Measurements from ENCODE around the gene PDE7B.
"Not testable (repeated sequence)": the region's sequence is repeated elsewhere in the genome, so short reads cannot be mapped to it uniquely, and the experiment has no call there.

Gene PDE7B

DNA sequence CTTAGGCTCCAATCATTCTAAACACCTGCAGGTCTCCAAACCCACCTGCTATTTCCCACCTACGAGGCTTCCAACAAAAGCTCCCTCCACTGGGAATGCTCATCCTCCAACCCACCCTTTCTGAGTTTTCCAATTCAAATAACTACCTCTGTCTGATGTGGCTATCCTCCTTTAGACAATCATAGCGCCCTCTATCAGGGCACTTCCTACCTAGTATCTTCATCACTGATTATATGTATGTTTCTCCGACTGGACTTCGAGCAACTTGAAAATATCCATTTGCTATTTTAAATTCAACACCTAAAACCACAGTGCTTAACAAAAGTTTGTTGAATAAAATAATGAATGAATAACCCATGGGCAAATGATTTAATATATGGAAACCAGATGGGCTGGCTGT, 357.3 kb downstream of the PDE7B start:
- Mint-ChIP-seq H3K27me3 (no peaks in the 10 kb centered on the region), H3K4me1 (no peaks in the 10 kb centered on the region), H3K4me3 (no peak overlapping the region), H3K36me3 (ENCODE audit: insufficient read depth) (no peaks in the 10 kb centered on the region), H3K9me3 (no peaks in the 10 kb centered on the region), H3K27ac (ENCODE audit: low read depth) (no peak overlapping the region)
- no peak for DNase-seq (ENCODE audit: low spot score in 2 of 2)
- ATAC-seq (replicated peaks; ENCODE audit: extremely low read depth, poor library complexity, severe bottlenecking) = no peak

DNA sequence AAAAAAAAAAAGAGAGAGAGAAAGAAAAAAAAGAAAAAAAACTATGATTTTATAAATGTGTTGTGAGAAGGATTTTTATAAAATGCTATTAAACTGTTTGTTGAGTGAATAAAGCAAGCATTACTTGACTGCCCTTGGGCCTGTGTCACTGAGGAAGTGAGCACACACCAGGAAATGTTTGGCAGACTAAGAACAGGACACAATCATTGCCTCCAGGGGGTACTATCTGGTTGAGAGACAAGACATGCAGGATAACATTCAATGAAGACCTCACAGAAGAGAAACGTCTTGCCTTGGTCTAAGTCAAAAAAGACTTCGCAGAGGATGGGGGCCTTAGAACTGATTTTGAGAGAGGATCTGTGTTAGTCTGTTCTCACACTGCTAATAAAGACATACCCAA, 358.0 kb downstream of the PDE7B start:
- Mint-ChIP-seq H3K4me1 (no peaks in the 10 kb centered on the region), H3K36me3 (ENCODE audit: insufficient read depth) (no peaks in the 10 kb centered on the region), H3K27ac (ENCODE audit: low read depth) (no peak overlapping the region), H3K4me3 (no peak overlapping the region), H3K9me3 (no peaks in the 10 kb centered on the region), H3K27me3 (no peaks in the 10 kb centered on the region)
- ATAC-seq (replicated peaks; ENCODE audit: extremely low read depth, poor library complexity, severe bottlenecking) = no peak
- DNase-seq (ENCODE audit: low spot score in 2 of 2) = no peak

GRCh38 chr6:136210398-136211165, 359.1 kb downstream of the PDE7B start:
- no peak for ATAC-seq (replicated peaks; ENCODE audit: extremely low read depth, poor library complexity, severe bottlenecking)
- no peak for DNase-seq (ENCODE audit: low spot score in 2 of 2)
- Mint-ChIP-seq H3K4me3 (no peak overlapping the region), H3K9me3 (no peaks in the 10 kb centered on the region), H3K36me3 (ENCODE audit: insufficient read depth) (no peaks in the 10 kb centered on the region), H3K4me1 (no peaks in the 10 kb centered on the region), H3K27ac (ENCODE audit: low read depth) (no peak overlapping the region), H3K27me3 (no peaks in the 10 kb centered on the region)

DNA sequence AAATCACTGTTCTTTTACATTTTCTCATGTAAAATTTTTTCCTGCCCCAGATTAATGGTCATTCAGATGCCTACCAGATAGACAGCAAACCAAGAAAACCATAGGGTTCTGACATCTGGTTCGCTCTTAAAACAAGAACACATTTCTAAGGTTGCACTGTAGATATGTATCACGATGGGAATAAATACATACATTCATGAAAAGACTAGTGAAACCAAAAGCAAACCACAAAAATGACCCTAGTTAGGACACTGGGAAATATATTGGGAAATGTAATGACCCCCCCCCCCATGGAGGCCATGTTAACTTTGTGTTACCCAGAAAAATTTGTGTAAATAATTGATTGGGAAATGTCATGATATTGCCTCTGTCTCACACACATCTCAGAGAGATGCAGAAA, 361.1 kb downstream of the PDE7B start:
- no peaks in the 10 kb centered on the region for H3K36me3 Mint-ChIP-seq (ENCODE audit: insufficient read depth)
- no peak for DNase-seq (ENCODE audit: low spot score in 2 of 2)

DNA sequence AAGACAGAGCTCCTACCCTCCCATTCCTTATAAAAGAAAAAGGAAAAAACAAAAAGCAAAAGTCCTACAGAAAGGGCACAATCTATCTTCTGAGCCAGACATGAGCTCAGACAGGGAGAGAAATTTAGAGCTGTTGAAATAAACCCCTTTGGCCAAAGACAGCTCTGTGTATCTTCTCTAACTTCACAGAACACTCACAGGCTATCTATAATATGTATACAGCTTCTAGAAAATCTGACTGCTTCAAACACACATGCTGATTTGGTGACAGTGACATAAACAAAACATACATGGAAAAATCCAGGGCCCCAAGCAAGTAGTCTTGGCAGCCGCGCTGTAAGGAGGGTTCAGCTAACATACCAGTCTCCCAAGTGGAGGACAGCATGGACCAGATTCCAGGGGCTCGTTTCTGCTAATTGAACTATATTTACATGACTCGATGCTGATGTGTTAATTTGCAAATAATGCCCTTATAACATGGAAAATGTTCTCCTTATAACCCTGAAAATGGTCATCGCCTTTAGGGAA, 361.6 kb downstream of the PDE7B start:
- no peaks in the 10 kb centered on the region for H3K36me3 Mint-ChIP-seq (ENCODE audit: insufficient read depth)
- H3K27me3 Mint-ChIP-seq = no peaks in the 10 kb centered on the region
- H3K4me1 Mint-ChIP-seq = no peaks in the 10 kb centered on the region
- ATAC-seq (replicated peaks; ENCODE audit: extremely low read depth, poor library complexity, severe bottlenecking) = no peak
- DNase-seq (ENCODE audit: low spot score in 2 of 2) = no peak
- H3K9me3 Mint-ChIP-seq = no peaks in the 10 kb centered on the region
- H3K27ac Mint-ChIP-seq (ENCODE audit: low read depth) = no peak overlapping the region
- no peak overlapping the region for H3K4me3 Mint-ChIP-seq

More for the DNA sequence above, 361.1 kb downstream of the PDE7B start:
- ATAC-seq (replicated peaks; ENCODE audit: extremely low read depth, poor library complexity, severe bottlenecking) = no peak
- H3K27ac Mint-ChIP-seq (ENCODE audit: low read depth) = no peak overlapping the region
- no peaks in the 10 kb centered on the region for H3K4me1 Mint-ChIP-seq
- H3K9me3 Mint-ChIP-seq = no peaks in the 10 kb centered on the region
- H3K4me3 Mint-ChIP-seq = no peak overlapping the region
- H3K27me3 Mint-ChIP-seq = no peaks in the 10 kb centered on the region

GRCh38 chr6:136213853-136214252, 362.4 kb downstream of the PDE7B start:
- H3K4me1 Mint-ChIP-seq = no peaks in the 10 kb centered on the region
- no peak for ATAC-seq (replicated peaks; ENCODE audit: extremely low read depth, poor library complexity, severe bottlenecking)

GRCh38 chr6:136216503-136217401, 365.3 kb downstream of the PDE7B start:
- DNase-seq (ENCODE audit: low spot score in 2 of 2) (no peak), ATAC-seq (replicated peaks; ENCODE audit: extremely low read depth, poor library complexity, severe bottlenecking) (no peak)
- Mint-ChIP-seq H3K4me3 (no peak overlapping the region), H3K27ac (ENCODE audit: low read depth) (no peak overlapping the region), H3K27me3 (no peaks in the 10 kb centered on the region), H3K4me1 (no peaks in the 10 kb centered on the region), H3K36me3 (ENCODE audit: insufficient read depth) (no peaks in the 10 kb centered on the region), H3K9me3 (peaks cover 7% of the 10 kb centered on the region)

More at GRCh38 chr6:136213853-136214252, 362.4 kb downstream of the PDE7B start:
- Mint-ChIP-seq H3K9me3 (no peaks in the 10 kb centered on the region), H3K27me3 (no peaks in the 10 kb centered on the region), H3K36me3 (ENCODE audit: insufficient read depth) (no peaks in the 10 kb centered on the region), H3K4me3 (no peak overlapping the region), H3K27ac (ENCODE audit: low read depth) (no peak overlapping the region)
- no peak for DNase-seq (ENCODE audit: low spot score in 2 of 2)

DNA sequence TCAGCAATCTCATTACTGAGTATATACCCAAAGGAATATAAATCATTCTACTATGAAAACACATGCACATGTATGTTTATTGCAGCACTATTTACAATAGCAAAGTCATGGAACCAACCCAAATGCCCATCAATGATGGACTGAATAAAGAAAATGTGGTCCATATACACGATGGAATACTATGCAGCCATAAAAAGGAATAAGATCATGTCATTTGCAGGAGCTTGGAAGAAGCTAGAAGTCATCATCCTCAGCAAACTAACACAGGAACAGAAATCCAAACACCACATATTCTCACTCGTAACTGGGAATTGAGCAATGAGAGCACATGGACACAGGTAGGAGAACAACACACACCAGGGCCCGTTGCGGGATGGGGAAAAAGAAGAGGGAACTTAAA, 373.5 kb downstream of the PDE7B start:
- not testable (repeated sequence) for H3K27me3 Mint-ChIP-seq; H3K4me3 Mint-ChIP-seq; H3K36me3 Mint-ChIP-seq (ENCODE audit: insufficient read depth); ATAC-seq (replicated peaks; ENCODE audit: extremely low read depth, poor library complexity, severe bottlenecking); DNase-seq (ENCODE audit: low spot score in 2 of 2); H3K9me3 Mint-ChIP-seq; H3K27ac Mint-ChIP-seq (ENCODE audit: low read depth)
- H3K4me1 Mint-ChIP-seq = peaks cover 13% of the 10 kb centered on the region

DNA sequence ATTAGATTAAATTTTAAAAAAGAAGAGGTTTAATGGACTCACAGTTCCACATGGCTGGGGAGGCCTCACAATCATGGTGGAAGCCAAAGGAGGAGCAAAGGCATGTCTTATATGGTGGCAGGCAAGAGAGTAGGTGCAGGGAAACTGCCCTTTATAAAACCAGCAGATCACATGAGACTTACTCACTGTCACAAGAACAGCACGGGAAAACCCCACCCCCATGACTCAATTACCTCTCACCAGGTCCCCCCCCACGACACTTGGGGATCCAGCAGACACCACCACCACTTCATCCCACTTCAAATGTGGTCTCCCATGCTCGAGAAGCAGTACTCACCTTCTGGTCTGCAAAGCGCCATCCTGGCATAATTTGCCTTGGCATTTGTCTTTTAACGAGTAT, 374.0 kb downstream of the PDE7B start:
- H3K4me3 Mint-ChIP-seq = no peak overlapping the region
- no peak for ATAC-seq (replicated peaks; ENCODE audit: extremely low read depth, poor library complexity, severe bottlenecking)
- peaks cover 13% of the 10 kb centered on the region for H3K4me1 Mint-ChIP-seq
- H3K36me3 Mint-ChIP-seq (ENCODE audit: insufficient read depth) = no peaks in the 10 kb centered on the region
- peaks cover 1% of the 10 kb centered on the region for H3K9me3 Mint-ChIP-seq
- H3K27me3 Mint-ChIP-seq = peaks cover 10% of the 10 kb centered on the region
- H3K27ac Mint-ChIP-seq (ENCODE audit: low read depth) = no peak overlapping the region
- no peak for DNase-seq (ENCODE audit: low spot score in 2 of 2)

DNA sequence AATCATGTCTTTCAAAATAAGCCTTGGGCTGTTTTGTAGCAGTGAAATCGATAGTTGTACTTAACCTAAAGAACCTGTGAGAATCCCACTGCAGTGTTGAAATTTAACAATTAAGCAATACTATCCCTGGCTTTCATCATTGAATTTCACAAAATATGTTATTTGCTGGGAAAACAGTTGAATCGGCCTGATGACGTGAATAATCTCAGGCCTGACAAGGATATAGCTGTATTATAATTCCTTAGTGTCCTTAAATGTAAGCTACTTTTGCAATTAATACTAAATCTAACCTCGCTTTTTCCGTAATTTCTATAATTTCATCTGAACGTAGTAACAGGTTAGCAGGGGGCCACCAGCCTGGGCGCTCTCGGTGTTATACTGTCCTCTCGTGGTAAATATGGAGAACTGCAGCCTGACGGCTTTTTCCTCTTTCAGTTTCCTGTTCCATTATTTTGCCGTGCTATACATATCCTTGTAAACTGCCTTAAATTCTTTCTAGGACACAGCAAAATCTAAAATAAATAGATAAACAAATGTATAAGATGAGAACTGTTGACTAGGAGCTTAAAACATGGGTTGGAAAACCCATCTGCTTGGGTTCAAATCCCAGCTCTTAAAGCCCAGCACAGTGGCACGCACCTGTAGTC, 374.6 kb downstream of the PDE7B start:
- Mint-ChIP-seq H3K9me3 (no peaks in the 10 kb centered on the region), H3K4me3 (peak overlapping the region; percentile 21), H3K4me1 (peaks cover 13% of the 10 kb centered on the region), H3K27me3 (peaks cover 10% of the 10 kb centered on the region), H3K36me3 (ENCODE audit: insufficient read depth) (no peaks in the 10 kb centered on the region), H3K27ac (ENCODE audit: low read depth) (no peak overlapping the region)
- DNase-seq (ENCODE audit: low spot score in 2 of 2) (peak; percentile 45 to 50), ATAC-seq (replicated peaks; ENCODE audit: extremely low read depth, poor library complexity, severe bottlenecking) (peak; percentile 77)

GRCh38 chr6:136226674-136227377, 375.3 kb downstream of the PDE7B start:
- Mint-ChIP-seq H3K27ac (ENCODE audit: low read depth) (no peak overlapping the region), H3K4me3 (peak overlapping the region; percentile 21), H3K27me3 (peaks cover 10% of the 10 kb centered on the region), H3K4me1 (peaks cover 13% of the 10 kb centered on the region), H3K9me3 (no peaks in the 10 kb centered on the region), H3K36me3 (ENCODE audit: insufficient read depth) (no peaks in the 10 kb centered on the region)
- DNase-seq (ENCODE audit: low spot score in 2 of 2) (no peak), ATAC-seq (replicated peaks; ENCODE audit: extremely low read depth, poor library complexity, severe bottlenecking) (peak; percentile 42)

DNA sequence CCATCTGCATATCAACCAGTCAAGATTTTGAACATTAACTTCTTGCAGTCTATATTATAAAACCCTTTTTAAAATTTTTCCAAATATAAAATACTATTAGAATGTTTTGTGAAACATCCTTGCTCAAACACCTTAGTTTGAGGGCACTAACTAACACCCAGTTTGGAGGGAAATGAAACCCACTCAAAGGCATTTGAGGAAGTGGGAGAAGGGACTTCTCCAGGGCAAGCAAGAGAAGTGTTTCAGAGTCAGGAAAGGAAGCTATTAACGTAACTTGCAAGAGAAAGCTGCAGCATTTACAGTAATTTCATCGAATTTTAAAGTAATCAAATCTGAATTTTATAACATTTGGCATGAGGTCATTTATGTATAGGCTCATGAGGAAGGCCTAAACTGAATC, 377.3 kb downstream of the PDE7B start:
- H3K4me3 Mint-ChIP-seq = no peak overlapping the region
- no peak for DNase-seq (ENCODE audit: low spot score in 2 of 2)
- H3K4me1 Mint-ChIP-seq = peaks cover 13% of the 10 kb centered on the region
- no peak overlapping the region for H3K27ac Mint-ChIP-seq (ENCODE audit: low read depth)
- no peak for ATAC-seq (replicated peaks; ENCODE audit: extremely low read depth, poor library complexity, severe bottlenecking)
- H3K27me3 Mint-ChIP-seq = no peaks in the 10 kb centered on the region
- H3K9me3 Mint-ChIP-seq = no peaks in the 10 kb centered on the region
- H3K36me3 Mint-ChIP-seq (ENCODE audit: insufficient read depth) = no peaks in the 10 kb centered on the region

All from central memory CD8-positive, alpha-beta T cell (primary cell).